ENCODE data around the gene SPRYD3.

Gene SPRYD3

DNA sequence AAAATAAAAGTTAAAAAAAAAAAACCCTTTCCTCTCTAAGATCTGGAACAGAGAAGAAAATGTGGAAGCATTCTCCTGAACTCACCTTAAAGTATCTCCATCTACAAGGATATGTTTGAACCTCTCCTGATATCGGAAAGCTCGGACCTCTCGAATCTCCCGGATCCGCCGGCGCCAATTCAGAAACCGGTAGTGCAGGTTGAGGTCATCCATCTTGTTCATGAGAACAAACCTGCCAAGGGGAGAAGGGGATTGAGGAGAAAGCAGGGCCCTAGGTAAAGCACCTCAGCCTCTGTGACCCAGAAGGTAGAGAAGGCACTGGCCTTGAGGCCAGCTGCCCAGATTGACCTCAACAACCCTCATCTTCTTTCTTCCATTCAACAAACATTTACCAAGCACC lies 2.2 kb downstream of the SPRYD3 start:
- FAIRE-seq, result no peak

DNA sequence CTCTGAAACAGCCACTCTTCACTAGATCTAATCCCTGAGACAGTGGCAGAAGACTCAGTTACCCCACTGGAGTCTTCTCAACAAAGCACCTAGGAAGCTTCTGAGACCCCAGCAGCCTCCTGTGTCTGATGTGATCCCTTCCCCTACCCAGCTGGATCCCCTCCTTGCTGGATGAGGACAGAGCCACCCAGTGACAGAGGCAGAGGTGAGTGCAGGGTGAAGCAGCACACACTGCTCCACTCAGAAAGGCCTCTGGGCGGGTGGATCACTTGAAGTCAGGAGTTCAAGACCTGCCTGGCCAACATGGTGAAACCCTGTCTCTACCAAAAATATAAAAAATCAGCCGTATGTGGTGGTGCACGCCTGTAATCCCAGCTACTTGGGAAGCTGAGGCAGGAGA lies 2.7 kb downstream of the SPRYD3 start:
- FAIRE-seq, result no peak

DNA sequence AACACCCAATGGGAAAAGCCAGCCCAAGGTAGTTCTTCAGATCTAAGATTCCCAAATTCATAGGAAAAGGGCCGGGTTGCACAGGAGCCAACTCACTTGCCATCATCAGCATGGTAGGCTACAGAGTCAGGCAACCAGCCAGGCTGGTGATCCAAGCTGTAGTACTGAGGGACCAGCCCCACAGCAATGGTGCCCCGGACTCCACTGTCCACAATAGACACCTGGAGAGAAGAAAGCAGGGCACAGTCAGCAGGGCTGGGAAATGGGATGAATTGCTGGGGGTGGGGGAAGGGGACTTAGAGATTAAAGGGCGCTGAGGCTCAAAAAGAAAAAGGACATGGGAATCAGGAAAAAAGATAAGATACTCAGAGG lies 4.2 kb downstream of the SPRYD3 start:
- no peak for FAIRE-seq

DNA sequence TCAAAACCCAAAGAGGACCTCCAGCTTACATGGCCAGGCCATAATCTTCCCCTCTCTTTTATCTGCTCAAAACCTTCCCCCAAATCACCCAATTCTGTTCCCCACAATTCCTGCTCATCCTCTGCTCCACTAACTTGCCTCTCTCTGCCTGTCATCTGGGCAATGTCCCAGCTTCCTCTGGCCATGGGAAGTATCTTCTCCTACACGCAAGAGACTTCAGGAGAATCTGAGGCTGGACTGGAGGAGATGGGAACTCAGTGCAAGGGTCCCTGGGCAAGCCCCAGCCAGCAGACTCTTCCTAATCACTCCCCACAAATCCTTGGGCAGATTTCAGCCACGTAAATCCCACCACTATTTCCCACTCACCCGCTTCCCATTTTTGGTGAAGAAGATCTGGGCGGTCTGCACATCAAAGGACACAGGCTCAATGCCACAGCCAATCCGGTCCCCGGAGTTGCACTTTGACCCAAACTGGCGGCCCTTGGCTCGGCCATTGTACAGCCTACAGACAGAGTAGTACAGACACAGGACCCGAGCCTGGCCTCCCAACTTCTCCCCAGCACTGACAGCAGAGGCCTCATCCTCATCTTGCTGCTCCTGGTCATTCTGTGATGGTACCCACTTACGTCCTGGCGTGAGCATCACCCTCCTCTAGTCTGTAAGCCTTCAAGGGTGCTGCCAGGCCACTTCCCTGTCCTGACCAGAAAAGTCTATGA lies 4.7 kb downstream of the SPRYD3 start:
- FAIRE-seq, result no peak

DNA sequence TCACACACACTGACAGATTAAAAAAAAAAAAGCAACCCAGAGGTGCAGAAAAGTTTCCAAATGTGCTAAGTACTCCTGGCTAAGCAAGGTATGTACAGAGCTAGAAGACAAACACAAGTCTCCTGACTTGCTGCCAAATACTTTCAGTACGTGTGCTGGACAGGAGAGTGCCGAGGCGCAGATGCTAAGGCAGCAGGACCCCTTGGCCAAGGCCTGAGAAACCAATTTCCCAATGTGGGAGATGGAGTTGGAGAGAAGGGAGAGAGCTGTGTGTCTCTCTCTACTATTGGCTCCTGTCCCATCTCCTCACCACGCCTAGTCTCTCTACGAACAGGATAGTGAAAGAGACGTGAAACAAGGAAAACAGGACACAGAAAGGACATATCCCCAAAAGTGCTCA lies 5.3 kb downstream of the SPRYD3 start:
- no peak for FAIRE-seq

DNA sequence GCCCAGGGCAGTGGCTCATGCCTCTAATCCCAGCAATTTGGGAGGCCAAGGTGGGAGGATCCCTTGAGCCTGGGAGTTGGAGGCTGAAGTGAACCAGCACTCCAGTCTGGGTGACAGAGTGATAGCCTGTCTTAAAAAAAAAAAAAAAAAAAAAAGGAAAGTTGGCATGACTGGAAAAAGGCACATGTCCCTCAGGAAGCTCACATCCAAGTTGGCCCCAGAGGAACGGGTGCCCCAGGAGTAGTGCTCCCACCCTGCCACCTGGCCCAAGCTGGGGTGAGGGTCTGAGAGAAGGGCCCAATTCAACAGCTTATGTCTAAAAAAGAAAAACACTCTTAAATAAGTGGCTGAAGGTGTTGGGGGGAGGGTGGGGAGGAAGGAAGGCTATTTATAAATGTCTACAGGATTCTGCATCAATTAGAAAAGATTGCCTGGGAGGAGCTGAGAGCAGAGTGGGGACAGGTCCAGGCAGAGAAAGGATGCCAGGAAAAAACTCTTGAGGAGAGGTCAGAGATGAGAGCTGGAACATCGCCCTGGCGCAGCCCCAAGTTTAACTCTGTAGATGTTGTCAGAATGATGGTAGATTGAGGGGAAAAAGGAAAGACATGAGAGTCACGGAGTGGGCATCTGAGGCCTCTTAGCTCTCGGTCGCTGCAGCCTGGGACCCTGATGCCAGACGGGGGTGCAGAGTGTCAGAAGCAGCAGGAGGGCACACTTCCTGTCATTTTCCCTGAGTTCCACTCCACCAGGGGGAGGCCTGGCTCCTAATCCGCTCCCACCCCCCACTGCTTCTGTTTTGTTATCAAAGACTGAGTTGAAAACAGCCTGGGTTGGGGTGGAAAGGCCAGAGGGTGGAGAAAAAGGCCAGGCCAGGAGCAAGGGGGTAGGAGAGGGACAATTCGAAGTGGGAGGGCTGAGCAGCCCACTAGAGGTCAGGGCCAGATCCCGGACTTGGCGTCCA lies 7.3 kb downstream of the SPRYD3 start:
- FAIRE-seq, result no peak

DNA sequence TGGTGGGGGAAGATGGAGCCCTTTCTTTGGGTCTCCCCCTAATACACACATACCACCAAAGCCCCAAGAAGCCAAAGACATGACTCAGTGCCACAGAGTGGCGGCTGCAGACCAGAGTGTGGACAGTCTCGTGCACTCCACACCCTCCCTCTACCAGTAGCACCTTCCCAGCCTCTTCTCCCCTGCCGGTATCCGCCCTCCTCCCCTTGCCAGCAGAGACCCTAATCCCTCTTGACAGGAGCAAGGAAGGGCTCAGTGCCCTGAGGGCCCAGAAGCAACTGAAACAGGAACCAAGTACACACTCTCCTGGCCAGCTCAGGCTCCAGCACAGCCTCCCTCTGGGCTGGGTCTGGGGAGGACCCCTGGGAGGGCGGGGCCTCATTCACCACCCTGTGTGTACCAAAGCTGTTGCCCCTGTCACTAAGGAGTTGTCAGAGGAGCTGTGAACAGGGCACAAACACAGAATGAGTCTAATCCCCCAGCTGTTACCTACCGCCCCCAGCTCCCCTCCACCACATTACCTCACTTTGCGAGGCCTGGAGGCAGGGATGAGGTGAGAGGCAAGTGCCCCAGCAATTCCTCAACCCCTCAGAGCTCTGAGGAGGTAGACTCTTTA lies 8.2 kb downstream of the SPRYD3 start:
- no peak for FAIRE-seq

DNA sequence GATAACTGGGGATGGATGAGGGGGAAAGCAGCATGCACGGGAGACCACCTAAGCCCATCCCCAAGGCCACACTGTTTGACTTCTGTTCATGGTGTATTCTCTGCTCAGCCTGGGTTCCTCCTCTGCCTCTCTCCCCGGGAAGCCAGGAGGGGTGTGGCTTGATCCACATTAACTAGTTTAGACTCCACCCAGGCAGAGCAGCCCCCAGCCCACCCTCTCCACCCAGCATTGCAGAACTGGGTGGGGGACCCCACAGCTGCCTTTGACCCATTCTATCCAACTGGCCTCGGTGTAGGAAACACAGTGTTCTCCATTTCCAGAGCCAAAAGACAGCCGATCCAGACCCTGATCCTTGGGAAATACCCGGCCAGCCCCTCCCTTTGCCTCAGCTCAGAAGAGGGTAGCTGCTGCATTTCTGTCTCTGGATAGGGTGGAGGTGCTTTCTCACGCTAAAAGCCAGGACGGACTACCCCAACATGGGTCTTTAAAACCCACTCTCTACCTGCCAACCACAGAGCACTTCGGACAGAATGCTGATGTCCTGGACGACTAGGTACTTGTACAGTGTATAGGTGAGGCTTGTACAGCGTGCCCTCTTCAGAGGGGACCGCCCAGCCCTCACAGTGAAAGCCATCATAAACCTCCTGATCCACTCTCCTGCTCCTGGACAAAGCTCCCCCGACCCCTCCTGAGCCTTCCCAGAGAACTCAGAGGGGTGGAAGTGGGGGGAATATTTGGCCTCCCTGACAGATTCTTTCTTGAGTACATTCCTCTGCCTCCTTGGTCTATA lies 9.4 kb downstream of the SPRYD3 start:
- no peak for FAIRE-seq

DNA sequence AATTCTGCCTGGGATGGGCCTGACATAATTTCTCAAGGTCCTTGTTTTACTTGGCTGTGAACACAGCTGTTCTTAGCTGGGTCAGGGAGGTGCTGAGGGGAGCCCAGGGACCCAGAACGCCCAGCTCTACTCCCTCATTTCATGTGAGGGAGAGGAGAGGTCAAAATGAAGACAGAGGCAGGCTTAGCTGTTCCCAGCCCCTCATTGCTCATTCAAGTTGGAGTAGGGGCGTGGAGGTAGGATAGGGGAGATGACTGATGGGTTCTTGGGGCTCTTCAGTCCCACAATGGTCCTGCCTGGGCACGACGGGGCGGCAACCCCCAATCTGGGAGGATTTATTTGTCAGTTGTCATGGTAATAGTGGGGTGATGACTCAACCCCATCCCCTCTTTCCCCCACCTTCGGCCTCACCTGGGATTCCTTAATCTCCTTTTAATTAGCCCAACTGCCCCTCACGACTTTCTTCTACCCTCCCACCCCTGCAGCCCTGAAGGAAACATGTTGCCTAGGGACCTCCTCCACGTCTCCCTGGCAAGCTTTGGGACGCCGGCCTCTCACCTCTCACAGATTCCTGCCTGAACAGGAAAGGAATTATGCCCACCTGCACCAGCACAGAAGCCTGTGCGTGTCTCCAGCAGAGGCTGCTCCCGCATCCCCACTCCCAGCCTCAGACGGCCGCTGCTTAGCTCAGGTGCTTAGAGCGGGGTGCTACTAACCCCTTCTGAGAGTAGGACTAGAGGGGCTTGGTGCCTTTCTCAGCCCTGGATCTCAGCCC lies 10.2 kb downstream of the SPRYD3 start:
- FAIRE-seq, result no peak

DNA sequence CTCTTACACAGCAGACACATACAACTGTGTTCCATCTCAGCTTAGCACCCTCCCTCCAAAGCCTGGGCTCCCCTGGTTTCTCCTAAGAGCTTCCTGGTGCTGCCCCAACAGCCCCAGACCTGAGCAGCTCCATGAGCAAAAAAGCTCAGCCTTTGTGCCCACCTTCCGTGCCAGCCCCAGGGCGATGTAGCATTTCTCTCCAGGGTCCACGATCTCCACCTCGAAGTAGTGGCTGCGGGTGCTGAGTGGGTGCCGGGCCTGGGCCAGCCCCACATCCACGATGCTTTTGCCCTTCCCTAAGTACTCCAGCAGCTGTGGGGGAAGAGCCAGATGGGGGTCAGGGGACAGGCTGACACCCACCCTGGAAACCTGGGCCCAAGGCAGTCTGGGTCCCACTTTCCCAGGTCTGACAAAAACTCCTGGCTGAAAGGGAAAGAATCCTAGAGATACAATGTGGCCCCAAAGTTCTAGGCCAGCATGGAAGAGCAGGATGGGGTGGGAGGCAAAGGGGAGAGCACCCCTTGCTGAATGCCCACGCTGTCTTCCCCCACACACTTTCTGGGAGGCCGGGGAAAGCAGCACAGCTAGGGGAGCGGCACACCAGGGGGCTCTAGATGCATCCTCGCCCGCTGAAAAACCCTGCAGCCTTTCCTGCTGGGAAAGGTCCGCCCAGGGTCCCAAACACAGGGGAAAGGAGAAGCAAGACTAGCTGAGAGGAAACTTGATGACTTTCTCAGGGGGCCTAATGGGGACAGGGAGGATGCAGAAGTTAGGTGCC lies 11.0 kb downstream of the SPRYD3 start:
- FAIRE-seq, result no peak

DNA sequence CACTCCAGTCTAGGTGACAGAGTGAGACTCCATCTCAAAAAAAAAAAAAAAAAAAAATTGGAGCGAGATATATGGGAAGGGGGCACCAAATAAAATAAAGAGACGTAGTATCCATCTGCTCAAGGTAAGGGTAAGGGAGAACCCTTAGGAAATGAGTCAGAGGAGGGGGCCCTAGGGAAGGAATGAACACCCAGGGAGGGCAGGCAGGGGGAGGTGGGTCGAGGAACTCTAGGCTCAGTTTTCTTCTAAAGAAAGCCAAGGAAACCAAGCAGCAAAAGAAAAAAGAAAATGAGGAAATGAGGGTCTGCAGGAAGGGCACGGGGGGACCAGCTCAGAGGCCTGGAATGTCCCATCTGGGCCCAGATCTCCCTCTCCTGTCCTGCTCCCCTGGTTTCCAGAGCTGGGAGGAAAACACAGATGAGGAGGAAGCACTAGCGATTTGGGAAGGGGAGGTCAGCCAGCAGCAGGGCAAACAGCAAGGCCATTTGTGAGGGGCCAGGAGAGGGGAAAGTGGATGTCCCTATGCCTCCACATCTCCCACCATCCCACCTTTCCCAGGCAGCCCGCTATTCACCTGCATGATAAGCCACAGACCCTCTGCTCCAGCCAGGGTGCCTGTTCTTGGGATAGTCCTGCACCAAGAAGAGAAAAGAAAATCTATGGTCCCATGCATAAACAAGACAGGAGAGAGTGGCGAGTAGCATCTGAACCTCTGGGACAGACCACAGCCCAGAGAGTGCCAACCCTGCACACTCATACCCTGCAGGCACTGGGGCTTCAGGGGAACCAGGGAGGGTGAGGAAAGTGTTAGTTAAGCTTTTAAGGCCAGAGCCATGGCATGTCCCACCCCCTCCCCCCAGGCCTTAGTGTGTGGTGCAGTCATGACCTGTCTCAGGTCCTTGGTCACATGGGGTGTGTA lies 11.9 kb downstream of the SPRYD3 start:
- no peak for FAIRE-seq

DNA sequence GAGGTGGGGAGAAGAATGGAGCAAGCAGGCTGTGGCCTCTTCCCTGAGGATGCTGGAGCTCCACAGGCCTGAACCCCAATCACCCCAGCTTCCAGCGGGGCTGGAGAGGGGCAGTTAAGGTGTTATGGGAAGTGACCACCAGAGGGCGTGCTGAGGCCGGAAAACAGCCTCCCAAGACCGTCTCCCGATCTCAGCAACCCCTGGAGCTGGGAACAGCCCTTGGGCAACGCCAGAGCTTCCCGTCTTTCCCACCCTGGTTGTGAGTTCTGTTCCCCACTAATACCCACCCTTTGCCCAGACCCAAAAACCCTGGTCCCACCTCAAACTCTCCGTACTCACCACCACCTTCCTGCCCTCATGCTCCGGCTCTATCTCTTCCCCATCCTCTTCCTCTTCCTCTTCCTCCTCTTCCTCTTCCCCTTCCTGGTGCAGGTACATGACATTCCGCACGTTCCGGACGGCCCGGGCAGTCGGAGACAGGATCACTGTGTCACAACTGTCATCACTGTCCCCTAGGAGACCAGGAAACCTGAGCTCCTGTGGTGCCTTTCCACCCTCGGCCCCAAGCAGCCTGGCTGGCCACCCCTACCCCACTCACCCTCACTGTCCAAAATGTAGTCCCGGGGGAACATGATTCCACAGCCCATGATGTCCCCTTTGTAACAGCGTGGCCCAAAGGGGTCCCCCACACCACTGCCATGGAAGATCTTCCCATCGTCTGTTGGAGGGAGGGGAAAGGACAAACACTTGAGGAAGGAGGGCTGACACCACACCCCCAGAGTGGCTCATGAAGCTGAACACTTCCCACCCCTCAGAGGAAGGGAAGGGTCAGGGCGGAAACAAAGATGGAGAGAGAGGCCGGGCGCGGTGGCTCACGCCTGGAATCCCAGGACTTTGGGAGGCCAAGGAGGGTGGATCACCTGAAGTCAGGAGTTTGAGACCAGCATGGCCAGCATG lies 12.9 kb downstream of the SPRYD3 start:
- no peak for FAIRE-seq

DNA sequence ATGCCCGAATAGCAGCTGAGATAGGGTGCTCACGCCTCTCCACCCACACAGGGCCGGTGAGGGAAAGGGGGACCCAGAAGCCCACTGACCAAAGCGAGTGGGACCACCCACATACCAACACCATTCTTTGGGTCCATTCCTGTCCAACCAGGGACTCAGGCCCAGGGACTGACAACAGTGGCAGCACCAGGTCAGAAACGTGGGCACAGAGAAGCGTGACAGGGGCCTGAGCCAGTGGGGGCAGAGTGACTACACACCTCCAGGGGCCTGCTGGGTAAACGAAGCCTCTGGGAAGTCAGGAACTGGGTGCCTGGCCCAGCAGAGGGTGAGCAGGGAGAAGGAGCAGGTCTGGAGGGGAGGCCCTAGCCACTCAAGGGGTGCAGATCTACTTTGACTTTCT lies 13.7 kb downstream of the SPRYD3 start:
- no peak for FAIRE-seq

DNA sequence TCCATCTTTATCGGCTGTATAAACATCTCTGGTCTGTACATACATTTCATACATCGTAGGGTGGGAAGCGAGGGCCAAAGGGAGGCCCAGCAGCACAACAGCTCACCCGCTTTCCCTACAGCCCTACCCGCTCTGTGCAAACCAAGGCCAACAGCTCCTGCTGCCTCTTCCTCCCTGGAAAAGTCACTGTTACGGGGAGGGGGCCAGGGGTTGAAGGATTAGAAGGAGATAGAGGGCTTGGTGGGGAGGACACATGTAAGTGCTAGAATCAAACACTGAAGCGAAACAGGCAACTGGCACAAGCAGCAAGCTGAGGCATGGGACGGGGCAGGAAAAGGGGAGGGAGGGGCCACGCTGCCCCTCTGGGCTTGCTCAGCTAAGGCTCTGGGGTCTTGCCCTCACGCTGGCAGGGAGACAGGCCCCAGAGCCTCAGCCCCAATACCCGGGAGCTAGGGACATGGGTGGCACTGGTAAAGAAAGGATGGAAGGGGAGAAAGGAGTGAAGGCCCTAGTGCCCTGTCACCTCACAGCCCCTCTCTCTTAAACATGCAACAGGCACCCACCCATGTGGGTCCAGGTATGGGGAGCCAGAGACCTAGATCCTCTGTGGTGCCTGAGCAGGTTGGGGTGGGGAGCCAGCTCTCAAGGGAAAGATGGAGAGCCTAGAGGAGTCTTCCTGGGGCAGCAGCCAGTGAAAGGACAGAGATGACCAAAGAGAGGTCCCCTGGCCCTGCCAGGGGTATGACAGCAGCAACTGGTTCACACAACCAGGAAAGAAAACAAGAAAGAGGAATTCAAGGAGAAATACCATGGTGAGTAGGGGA lies 14.4 kb downstream of the SPRYD3 start:
- FAIRE-seq, result no peak

DNA sequence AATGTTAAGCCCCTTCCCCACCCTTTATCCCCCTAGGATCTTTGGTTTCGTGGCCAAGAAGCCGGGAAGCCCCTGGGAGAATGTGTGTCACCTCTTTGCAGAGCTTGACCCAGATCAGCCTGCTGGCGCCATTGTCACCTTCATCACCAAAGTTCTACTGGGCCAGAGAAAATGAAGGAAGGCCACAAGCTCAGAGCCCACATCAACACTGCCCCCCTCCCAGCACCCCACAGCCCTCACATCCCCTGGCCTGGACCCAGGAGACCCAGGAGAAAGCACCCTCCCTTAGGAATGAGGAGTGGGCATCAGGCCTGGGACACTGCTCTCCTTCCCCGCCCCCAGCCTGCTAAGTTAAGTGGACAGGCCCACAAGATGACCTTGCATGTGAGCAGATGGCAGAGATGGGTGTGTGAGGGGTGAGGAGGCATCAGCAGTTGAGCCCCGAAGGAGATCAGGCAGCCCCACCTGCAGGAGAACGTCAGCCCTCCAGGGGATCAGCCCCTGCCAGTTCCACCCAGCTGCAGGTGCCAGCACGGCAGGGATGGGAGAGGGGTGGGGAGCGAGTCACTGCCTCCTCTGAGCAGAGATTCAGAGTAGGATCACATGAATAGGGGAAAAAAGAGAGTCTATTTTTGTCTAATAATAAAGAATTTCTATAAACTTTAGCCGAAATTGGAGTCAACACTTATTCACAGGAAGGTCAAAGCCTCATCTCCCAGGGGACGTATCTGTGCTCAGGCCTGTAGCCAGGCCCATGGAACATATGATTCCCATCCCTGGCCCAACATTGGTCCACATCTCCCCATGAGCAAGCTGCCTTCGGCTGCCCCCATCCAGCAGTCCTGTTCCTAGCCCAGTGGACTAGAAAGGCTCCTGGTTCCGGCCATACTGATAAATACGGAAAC lies 15.2 kb downstream of the SPRYD3 start:
- no peak for FAIRE-seq

DNA sequence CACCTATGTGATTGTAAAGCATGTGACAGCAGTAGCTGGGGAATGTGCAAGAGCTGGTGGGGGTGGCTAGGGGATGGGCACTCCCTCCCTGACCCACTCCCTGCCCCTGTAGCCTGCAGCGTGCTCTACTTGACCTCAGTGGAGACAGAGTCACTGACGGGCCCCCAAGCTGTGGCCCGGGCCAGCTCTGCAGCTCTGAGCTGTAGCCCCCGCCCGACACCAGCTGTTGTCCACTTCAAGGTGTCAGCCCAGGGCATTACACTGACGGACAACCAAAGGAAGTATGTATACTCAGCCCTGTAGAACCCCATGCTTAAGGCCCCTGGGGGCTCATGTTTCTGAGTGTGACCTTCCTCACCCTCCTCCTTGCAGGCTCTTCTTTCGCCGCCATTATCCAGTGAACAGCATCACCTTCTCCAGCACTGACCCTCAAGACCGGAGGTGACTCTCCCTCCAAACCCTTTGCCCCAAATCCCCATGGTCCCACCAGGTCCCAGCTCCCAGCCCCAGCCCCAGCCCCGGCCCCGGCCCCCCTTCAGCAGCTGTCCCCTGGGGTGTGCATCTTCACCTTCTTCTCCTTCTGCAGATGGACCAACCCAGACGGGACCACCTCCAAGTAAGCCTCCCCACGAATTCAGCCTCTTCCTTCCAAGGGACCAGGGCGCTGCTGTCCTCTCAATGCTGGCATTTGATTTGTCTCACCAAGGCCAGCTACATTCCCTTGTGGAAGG lies 16.0 kb downstream of the SPRYD3 start:
- no peak for FAIRE-seq
